Measurements from ENCODE around the gene USP31. TPM values are rescaled to one million over a fixed set of nuclear protein-coding genes. Genes with fewer than 3 reads are reported as not detected.
"Not testable (repeated sequence)": the region's sequence is repeated elsewhere in the genome, so short reads cannot be mapped to it uniquely, and the experiment has no call there.

USP31 gene
- polyA plus RNA-seq, 2 of the 4 experiments (the other 2 are of a cell fraction) = 8.3 to 18.0 TPM

DNA sequence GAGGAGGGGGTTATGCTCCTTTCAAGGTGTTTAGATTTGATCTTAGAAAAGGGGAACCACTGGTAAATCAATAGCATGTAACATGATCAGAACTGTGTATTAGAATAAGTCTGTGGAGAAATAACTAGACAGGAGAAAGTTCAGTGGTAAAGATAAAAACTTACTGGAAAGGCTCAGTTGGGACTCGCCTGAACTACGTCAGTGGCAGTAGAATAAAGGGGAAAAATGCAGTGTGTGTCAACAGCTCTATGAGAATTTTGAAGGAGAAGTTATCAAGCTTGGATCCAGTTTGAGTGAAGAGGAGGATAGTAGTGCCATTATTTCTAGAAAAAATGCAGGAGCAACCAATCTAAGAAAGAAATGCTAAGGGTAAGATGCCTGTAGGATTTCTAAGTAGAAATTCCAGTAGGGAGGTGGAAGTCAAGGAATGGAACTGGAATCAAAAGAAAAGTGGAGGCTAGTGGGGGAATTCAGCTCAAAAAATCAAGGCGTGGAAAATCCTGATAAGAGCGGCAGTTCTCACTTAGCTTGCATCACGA lies 48.2 kb downstream of the USP31 start:
- POLR2A ChIA-PET = no interaction called here
- TF ChIP-seq, protein P1, sequence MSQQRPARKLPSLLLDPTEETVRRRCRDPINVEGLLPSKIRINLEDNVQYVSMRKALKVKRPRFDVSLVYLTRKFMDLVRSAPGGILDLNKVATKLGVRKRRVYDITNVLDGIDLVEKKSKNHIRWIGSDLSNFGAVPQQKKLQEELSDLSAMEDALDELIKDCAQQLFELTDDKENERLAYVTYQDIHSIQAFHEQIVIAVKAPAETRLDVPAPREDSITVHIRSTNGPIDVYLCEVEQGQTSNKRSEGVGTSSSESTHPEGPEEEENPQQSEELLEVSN (IDR thresholded peaks at IDR 0.05; ENCODE audit: borderline replicate concordance, low read depth) = no peak
- TF ChIP-seq FOXS1 (CRISPR knock-in tag; IDR thresholded peaks at IDR 0.05) (no peak), HOXB5 (CRISPR knock-in tag; IDR thresholded peaks at IDR 0.05) (no peak)
- Histone ChIP-seq H3K27ac (no peak overlapping the region), H3K4me2 (no peak overlapping the region), H3K9me3 (no peaks in the 10 kb centered on the region), H3K4me1 (peaks cover 21% of the 10 kb centered on the region), H3K4me3 (no peak overlapping the region)
- FAIRE-seq (no peak), DNase-seq (ENCODE audit: low read depth in 1 of 2, low spot score in 1 of 2) (no peak), ATAC-seq (no peak)
- CTCF ChIA-PET = interaction anchor here (1.6 kb wide), 1 partner anchor 19 kb away, joined by 5 read pairs; no protein-coding TSS in a partner anchor
- WGBS (ENCODE audit: missing lambda C conversion rate) = 93% methylated on average over 5 of the region's 5 CpGs

DNA sequence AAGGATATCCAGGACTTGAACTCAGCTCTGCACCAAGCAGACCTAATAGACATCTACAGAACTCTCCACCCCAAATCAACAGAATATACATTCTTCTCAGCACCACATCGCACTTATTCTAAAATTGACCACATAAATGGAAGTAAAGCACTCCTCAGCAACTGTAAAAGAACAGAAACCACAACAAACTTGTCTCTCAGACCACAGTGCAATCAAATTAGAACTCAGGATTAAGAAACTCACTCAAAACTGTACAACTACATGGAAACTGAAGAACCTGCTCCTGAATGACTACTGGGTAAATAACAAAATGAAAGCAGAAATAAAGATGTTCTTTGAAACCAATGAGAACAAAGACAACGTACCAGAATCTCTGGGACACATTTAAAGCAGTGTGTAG lies 52.8 kb downstream of the USP31 start:
- POLR2A ChIA-PET; H3K4me3 ChIP-seq; DNase-seq (ENCODE audit: low read depth in 1 of 2, low spot score in 1 of 2); H3K9me3 ChIP-seq; CTCF ChIA-PET; H3K4me2 ChIP-seq; ATAC-seq; H3K27ac ChIP-seq; H3K4me1 ChIP-seq; FAIRE-seq: not testable (repeated sequence)
- WGBS (ENCODE audit: missing lambda C conversion rate) = 86% methylated on average over 2 of the region's 2 CpGs

DNA sequence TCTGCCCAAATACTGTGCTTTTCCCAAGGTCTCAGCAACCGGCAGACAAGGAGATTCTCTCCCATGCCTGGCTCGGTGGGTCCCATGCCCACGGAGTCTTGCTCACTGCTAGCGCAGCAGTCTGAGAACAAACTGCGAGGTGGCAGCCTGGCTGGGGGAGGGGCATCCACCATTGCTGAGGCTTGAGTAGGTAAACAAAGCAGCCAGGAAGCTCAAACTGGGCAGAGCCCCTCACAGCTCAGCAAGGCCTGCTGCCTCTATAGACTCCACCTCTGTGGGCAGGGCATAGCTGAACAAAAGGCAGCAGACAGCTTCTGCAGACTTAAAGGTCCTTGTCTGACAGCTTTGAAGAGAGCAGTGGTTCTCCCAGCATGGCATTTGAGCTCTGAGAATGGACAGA lies 55.1 kb downstream of the USP31 start:
- DNase-seq (ENCODE audit: low read depth in 1 of 2, low spot score in 1 of 2); FAIRE-seq; H3K4me2 ChIP-seq; ATAC-seq; H3K4me3 ChIP-seq; H3K27ac ChIP-seq; H3K9me3 ChIP-seq: not testable (repeated sequence)
- peaks cover 20% of the 10 kb centered on the region for H3K4me1 ChIP-seq
- 97% methylated on average over 5 of the region's 5 CpGs for WGBS (ENCODE audit: missing lambda C conversion rate)
- ChIA-PET CTCF (interaction anchor here (0.7 kb wide), 1 partner anchor 10 kb away, joined by 3 read pairs; no protein-coding TSS in a partner anchor), POLR2A (interaction anchor here (1.3 kb wide), 1 partner anchor 52 kb away, joined by 3 read pairs; no protein-coding TSS in a partner anchor)

DNA sequence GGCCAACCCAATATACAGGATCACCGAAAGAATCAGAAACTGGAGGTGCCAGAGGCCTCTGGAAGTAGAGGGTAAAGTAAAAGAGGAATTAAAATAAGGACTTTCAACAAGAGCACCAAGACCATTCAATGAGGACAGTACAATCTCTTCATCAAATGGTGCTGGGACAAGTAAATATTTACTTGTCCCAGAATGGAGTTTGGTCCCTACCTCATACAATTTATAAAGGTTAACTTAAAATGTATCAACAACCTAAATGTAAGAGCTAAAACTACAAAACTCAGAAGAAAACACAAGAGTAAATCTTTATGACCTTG lies 56.5 kb downstream of the USP31 start:
- no peak overlapping the region for H3K4me2 ChIP-seq
- POLR2A ChIA-PET = no interaction called here
- no peak for ATAC-seq
- H3K4me3 ChIP-seq = no peak overlapping the region
- TF ChIP-seq EP300 (IDR thresholded peaks at IDR 0.05) (no peak), HDAC2 (IDR thresholded peaks at IDR 0.05) (no peak), RAD21 (conservative IDR thresholded peaks at IDR 0.05 in 1 of 2, IDR thresholded peaks at IDR 0.05 in 1 of 2) (no peak), RCOR1 (IDR thresholded peaks at IDR 0.05; ENCODE audit: low read depth, low read length) (no peak), NPAS2 (CRISPR knock-in tag; IDR thresholded peaks at IDR 0.05; ENCODE audit: borderline replicate concordance) (no peak), NR3C1 (IDR thresholded peaks at IDR 0.05) (no peak), JUNB (IDR thresholded peaks at IDR 0.05) (no peak), CHD2 (IDR thresholded peaks at IDR 0.05; ENCODE audit: low read length, partially characterized antibody) (no peak), CHD4 (IDR thresholded peaks at IDR 0.05; ENCODE audit: borderline replicate concordance) (no peak), TFCP2L1 (CRISPR knock-in tag; IDR thresholded peaks at IDR 0.05) (no peak), HOXB5 (CRISPR knock-in tag; IDR thresholded peaks at IDR 0.05) (no peak), KDM1A (IDR thresholded peaks at IDR 0.05; ENCODE audit: low read depth) (no peak), BHLHE40 (IDR thresholded peaks at IDR 0.05; ENCODE audit: low read depth, low read length) (no peak), FOSB (CRISPR knock-in tag; IDR thresholded peaks at IDR 0.05) (no peak)
- TF ChIP-seq, protein P2, sequence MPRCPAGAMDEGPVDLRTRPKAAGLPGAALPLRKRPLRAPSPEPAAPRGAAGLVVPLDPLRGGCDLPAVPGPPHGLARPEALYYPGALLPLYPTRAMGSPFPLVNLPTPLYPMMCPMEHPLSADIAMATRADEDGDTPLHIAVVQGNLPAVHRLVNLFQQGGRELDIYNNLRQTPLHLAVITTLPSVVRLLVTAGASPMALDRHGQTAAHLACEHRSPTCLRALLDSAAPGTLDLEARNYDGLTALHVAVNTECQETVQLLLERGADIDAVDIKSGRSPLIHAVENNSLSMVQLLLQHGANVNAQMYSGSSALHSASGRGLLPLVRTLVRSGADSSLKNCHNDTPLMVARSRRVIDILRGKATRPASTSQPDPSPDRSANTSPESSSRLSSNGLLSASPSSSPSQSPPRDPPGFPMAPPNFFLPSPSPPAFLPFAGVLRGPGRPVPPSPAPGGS (IDR thresholded peaks at IDR 0.05) = no peak
- TF ChIP-seq, protein P3, sequence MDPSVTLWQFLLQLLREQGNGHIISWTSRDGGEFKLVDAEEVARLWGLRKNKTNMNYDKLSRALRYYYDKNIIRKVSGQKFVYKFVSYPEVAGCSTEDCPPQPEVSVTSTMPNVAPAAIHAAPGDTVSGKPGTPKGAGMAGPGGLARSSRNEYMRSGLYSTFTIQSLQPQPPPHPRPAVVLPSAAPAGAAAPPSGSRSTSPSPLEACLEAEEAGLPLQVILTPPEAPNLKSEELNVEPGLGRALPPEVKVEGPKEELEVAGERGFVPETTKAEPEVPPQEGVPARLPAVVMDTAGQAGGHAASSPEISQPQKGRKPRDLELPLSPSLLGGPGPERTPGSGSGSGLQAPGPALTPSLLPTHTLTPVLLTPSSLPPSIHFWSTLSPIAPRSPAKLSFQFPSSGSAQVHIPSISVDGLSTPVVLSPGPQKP (IDR thresholded peaks at IDR 0.05; ENCODE audit: low read depth, low read length) = no peak
- TF ChIP-seq, protein P4, sequence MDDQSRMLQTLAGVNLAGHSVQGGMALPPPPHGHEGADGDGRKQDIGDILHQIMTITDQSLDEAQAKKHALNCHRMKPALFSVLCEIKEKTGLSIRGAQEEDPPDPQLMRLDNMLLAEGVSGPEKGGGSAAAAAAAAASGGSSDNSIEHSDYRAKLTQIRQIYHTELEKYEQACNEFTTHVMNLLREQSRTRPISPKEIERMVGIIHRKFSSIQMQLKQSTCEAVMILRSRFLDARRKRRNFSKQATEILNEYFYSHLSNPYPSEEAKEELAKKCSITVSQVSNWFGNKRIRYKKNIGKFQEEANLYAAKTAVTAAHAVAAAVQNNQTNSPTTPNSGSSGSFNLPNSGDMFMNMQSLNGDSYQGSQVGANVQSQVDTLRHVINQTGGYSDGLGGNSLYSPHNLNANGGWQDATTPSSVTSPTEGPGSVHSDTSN (IDR thresholded peaks at IDR 0.05) = no peak
- TF ChIP-seq, protein P5, sequence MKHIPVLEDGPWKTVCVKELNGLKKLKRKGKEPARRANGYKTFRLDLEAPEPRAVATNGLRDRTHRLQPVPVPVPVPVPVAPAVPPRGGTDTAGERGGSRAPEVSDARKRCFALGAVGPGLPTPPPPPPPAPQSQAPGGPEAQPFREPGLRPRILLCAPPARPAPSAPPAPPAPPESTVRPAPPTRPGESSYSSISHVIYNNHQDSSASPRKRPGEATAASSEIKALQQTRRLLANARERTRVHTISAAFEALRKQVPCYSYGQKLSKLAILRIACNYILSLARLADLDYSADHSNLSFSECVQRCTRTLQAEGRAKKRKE (CRISPR knock-in tag; IDR thresholded peaks at IDR 0.05; ENCODE audit: low read depth) = no peak
- TF ChIP-seq, protein P6, sequence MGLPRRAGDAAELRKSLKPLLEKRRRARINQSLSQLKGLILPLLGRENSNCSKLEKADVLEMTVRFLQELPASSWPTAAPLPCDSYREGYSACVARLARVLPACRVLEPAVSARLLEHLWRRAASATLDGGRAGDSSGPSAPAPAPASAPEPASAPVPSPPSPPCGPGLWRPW (IDR thresholded peaks at IDR 0.05) = no peak
- DNase-seq (ENCODE audit: low read depth in 1 of 2, low spot score in 1 of 2) = no peak
- no peak for FAIRE-seq
- peaks cover 22% of the 10 kb centered on the region for H3K4me1 ChIP-seq
- CTCF ChIA-PET = no interaction called here
- H3K27ac ChIP-seq = no peak overlapping the region
- H3K9me3 ChIP-seq = no peaks in the 10 kb centered on the region
- 91% methylated on average over 1 of the region's 1 CpG for WGBS (ENCODE audit: missing lambda C conversion rate)

Measured in A549 (cell line).